Measurements from ENCODE around the gene CCDC32.
A peak's percentile ranks its signal among the peaks of the same experiment; 100 is the strongest.

The CCDC32 gene

GRCh38 chr15:40511472-40512133, 53.2 kb downstream of the CCDC32 start:
- DNase-seq = no peak

DNA sequence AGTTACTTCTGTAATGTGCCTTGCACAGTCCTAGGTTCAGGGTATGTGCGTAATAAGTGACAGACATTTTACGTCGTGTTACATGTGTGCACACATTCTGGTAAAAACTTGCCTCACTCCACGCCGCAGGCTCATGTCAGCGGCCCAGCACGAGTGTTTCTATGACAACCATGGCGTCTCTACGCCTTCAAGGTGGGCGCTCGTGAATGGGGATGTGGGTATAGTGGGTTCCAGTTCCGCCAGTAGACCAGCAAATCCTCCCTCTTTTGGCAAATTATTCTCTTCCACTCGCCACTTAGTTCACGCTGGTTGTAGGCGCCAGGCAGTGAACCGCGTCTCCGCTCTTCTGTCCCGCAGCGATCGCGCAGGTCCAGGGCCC, 53.8 kb downstream of the CCDC32 start:
- DNase-seq = no peak

GRCh38 chr15:40510201-40510600, 54.6 kb downstream of the CCDC32 start:
- DNase-seq = no peak

- DNase-seq = no peak
These were observed 56.6 kb downstream of the CCDC32 start for GRCh38 chr15:40508216-40508615.

GRCh38 chr15:40506964-40507571, 57.8 kb downstream of the CCDC32 start:
- DNase-seq = peak; percentile 51

Data from NCI-H2171 (cell line).